ENCODE measurements around the gene SLC22A7.
"Not testable (repeated sequence)": the region's sequence is repeated elsewhere in the genome, so short reads cannot be mapped to it uniquely, and the experiment has no call there.

The SLC22A7 gene

DNA sequence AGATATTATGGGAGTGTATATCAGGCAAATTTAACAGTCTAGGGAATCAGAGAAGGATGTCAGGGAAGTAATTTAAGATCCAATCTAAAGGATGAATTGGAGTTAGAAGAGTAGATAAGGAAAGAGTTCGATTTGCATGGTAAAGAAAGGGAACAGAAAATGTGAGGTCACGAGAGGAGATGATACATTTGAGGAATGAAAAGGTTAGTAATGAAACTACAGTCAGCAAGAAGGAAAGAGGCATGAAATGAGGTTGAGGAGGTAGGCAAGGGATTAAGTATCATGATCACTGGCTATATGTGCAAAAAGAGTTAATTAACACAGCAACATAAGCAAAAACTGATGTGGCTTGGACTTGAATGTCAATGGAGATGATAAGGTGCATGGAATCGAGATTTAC lies 49.0 kb downstream of the SLC22A7 start:
- H3K27ac Mint-ChIP-seq: no peak overlapping the region
- H3K36me3 Mint-ChIP-seq (ENCODE audit: low read depth): peaks cover 42% of the 10 kb centered on the region
- no peaks in the 10 kb centered on the region for H3K4me1 Mint-ChIP-seq
- H3K9me3 Mint-ChIP-seq: no peaks in the 10 kb centered on the region
- TF ChIP-seq, protein P1, sequence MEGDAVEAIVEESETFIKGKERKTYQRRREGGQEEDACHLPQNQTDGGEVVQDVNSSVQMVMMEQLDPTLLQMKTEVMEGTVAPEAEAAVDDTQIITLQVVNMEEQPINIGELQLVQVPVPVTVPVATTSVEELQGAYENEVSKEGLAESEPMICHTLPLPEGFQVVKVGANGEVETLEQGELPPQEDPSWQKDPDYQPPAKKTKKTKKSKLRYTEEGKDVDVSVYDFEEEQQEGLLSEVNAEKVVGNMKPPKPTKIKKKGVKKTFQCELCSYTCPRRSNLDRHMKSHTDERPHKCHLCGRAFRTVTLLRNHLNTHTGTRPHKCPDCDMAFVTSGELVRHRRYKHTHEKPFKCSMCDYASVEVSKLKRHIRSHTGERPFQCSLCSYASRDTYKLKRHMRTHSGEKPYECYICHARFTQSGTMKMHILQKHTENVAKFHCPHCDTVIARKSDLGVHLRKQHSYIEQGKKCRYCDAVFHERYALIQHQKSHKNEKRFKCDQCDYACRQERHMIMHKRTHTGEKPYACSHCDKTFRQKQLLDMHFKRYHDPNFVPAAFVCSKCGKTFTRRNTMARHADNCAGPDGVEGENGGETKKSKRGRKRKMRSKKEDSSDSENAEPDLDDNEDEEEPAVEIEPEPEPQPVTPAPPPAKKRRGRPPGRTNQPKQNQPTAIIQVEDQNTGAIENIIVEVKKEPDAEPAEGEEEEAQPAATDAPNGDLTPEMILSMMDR (IDR thresholded peaks at IDR 0.05; ENCODE audit: unreplicated experiment in 3 of 3): no peak
- H3K4me3 Mint-ChIP-seq: no peak overlapping the region
- no peaks in the 10 kb centered on the region for H3K27me3 Mint-ChIP-seq (ENCODE audit: low read depth)

GRCh38 chr6:43347444-43347843 lies 49.4 kb downstream of the SLC22A7 start:
- TF ChIP-seq, protein P1 (IDR thresholded peaks at IDR 0.05; ENCODE audit: unreplicated experiment in 3 of 3): no peak
- no peaks in the 10 kb centered on the region for H3K27me3 Mint-ChIP-seq (ENCODE audit: low read depth)
- H3K9me3 Mint-ChIP-seq: no peaks in the 10 kb centered on the region
- H3K36me3 Mint-ChIP-seq (ENCODE audit: low read depth): peaks cover 42% of the 10 kb centered on the region
- no peak overlapping the region for H3K27ac Mint-ChIP-seq
- H3K4me1 Mint-ChIP-seq: no peaks in the 10 kb centered on the region
- H3K4me3 Mint-ChIP-seq: no peak overlapping the region

- H3K27ac Mint-ChIP-seq; H3K4me3 Mint-ChIP-seq; H3K27me3 Mint-ChIP-seq (ENCODE audit: low read depth); H3K9me3 Mint-ChIP-seq; H3K4me1 Mint-ChIP-seq: not testable (repeated sequence)
- peaks cover 49% of the 10 kb centered on the region for H3K36me3 Mint-ChIP-seq (ENCODE audit: low read depth)
Measured at GRCh38 chr6:43351951-43352350, 53.9 kb downstream of the SLC22A7 start.

Data from nephron (organoid).